Left lung (tissue), 10 donors: ENCODE data around the gene TACC2. TPM values are rescaled to one million over a fixed set of nuclear protein-coding genes. Genes with fewer than 3 reads are reported as not detected.

Source experiments
- ATAC-seq: fragments of 200-7000 bp; cut with Tn5 transposase; one replicate; pipeline ENCODE4 v1.9.1; 2020; ENCODE audit warnings: moderate library complexity
- DNase-seq, 4 donors: peaks; one replicate each; pipeline ENCODE4 v3.0.0-alpha.2; 2013 to 2020
- H3K27ac ChIP-seq, 2 donors: fragments of 200-600 bp; sonication (generic) in 1 of 2; one replicate each; pipeline versions ENCODE4 v1.5.0 to v1.8.0; 2020 to 2021
- H3K27me3 ChIP-seq, 2 donors: fragments of 200-600 bp; sonication (generic) in 1 of 2; one replicate each; pipeline versions ENCODE4 v1.5.0 to v1.8.0; 2020 to 2021
- H3K36me3 ChIP-seq, 2 donors: fragments of 200-600 bp; sonication (generic) in 1 of 2; one replicate each; pipeline versions ENCODE4 v1.5.0 to v1.8.0; 2020 to 2021
- H3K4me1 ChIP-seq, 2 donors: fragments of 200-600 bp; one replicate each; pipeline ENCODE4 v1.8.0; 2021
- H3K4me3 ChIP-seq, 2 donors: fragments of 200-600 bp; sonication (generic) in 1 of 2; one replicate each; pipeline versions ENCODE4 v1.5.0 to v1.8.0; 2020 to 2021; ENCODE audit warnings: mild to moderate bottlenecking in 1 of 2
- H3K9me3 ChIP-seq, 2 donors: fragments of 200-600 bp; sonication (generic) in 1 of 2; one replicate each; pipeline versions ENCODE4 v1.5.0 to v1.8.0; 2020 to 2021
- intact Hi-C, 2 donors: fragments of 100-400 bp; cut with DNase I; formaldehyde crosslinking; loops; one replicate each; pipeline versions ENCODE4 v1.11.2 to v1.14.2; 2022
- polyA plus RNA-seq, 6 donors: library from polyadenylated mRNA; unstranded; fragments of 120-200 nt; gene quantifications; one replicate each; pipeline ENCODE4 v1.2.1, GENCODE V29; 2013; ENCODE audit not compliant: insufficient read length in 6 of 6
- total RNA-seq, 2 donors: library from RNA; stranded (reverse); fragmentation: NEBNext Ultra II Directional; extraction: Animal tissue kit (Norgen Biotek cat#: 25700); gene quantifications; one replicate each; pipeline ENCODE4 v1.2.1, GENCODE V29; 2021
- TF ChIP-seq, protein P1 (sequence below), 2 donors: fragments of 200-600 bp; sonication (generic) in 1 of 2; IDR thresholded peaks; one replicate each; pipeline versions ENCODE4 v1.5.0 to v1.8.0; 2021; ENCODE audit warnings: antibody characterized with exemption in 2 of 2
- donor health status: DM: no; HTN: yes; CAD: no.
- donor health status: DM: no; HTN: no; CAD: no.

TACC2 gene
- total and polyA plus RNA-seq, 8 donors: 21.0 to 193 (median 23.9) TPM

- Histone ChIP-seq H3K36me3 (no peaks in the 10 kb centered on the region), H3K4me1 (no peaks in the 10 kb centered on the region), H3K9me3 (no peaks in the 10 kb centered on the region), H3K27me3 (no peaks in the 10 kb centered on the region), H3K27ac (peak overlapping the region; percentile 40 to 78), H3K4me3 (no peak overlapping the region)
- ATAC-seq (peak; percentile 69), DNase-seq (peak in 3 of 4 donors; percentile 15 to 60 (median 47))
- TF ChIP-seq, protein P1, sequence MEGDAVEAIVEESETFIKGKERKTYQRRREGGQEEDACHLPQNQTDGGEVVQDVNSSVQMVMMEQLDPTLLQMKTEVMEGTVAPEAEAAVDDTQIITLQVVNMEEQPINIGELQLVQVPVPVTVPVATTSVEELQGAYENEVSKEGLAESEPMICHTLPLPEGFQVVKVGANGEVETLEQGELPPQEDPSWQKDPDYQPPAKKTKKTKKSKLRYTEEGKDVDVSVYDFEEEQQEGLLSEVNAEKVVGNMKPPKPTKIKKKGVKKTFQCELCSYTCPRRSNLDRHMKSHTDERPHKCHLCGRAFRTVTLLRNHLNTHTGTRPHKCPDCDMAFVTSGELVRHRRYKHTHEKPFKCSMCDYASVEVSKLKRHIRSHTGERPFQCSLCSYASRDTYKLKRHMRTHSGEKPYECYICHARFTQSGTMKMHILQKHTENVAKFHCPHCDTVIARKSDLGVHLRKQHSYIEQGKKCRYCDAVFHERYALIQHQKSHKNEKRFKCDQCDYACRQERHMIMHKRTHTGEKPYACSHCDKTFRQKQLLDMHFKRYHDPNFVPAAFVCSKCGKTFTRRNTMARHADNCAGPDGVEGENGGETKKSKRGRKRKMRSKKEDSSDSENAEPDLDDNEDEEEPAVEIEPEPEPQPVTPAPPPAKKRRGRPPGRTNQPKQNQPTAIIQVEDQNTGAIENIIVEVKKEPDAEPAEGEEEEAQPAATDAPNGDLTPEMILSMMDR (IDR thresholded peaks at IDR 0.05): no peak
- intact Hi-C loops: no loop called here
Observed at GRCh38 chr10:121994429-121994941, 5.5 kb downstream of the TACC2 start.

DNA sequence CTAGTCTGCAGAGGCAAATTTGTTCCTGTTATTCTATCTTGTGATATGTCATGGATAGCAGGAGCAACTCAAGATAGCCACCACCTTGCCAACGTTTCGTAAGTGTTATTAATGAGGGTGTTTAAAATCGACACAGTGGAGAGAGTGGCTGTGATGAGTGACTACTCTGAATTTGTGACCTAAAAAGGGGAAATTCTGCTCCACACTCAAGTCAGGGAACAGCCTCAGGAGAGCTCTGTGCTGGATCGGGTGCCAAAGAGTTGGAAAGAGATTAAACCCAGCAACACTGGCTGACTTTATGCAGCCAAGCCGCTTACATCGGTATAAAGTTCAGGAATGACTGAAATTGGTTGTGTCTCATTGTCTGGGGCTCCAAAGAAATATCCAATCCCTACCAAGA is 9.5 kb downstream of the TACC2 start:
- Histone ChIP-seq H3K4me1 (no peaks in the 10 kb centered on the region), H3K27me3 (no peaks in the 10 kb centered on the region), H3K36me3 (no peaks in the 10 kb centered on the region), H3K9me3 (peaks cover 0 to 25% of the 10 kb centered on the region in 2 donors), H3K27ac (no peak overlapping the region), H3K4me3 (no peak overlapping the region)
- ATAC-seq (no peak), DNase-seq (no peak)
- TF ChIP-seq, protein P1 (IDR thresholded peaks at IDR 0.05): no peak
- intact Hi-C loops: no loop called here

DNA sequence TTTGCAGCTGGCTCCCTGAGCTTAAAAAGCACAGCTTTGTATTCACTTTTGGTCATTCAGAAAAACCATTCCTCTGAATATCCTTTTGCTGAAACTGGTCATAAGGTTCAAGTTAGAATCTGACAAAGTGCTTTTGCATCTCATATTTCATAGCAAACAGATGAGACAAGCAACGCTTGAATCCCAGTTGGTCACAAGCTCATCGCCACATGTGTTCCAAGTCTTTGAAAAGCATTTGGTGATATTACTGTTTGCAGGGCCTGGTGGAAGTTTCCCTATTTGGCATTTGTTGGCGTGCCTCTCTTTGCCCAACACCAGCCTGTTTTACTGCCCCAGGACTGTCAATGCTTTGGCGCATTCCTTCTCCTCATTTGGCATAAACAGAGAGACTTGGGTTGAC is 10.3 kb downstream of the TACC2 start:
- H3K4me3 ChIP-seq: no peak overlapping the region
- DNase-seq: no peak

DNA sequence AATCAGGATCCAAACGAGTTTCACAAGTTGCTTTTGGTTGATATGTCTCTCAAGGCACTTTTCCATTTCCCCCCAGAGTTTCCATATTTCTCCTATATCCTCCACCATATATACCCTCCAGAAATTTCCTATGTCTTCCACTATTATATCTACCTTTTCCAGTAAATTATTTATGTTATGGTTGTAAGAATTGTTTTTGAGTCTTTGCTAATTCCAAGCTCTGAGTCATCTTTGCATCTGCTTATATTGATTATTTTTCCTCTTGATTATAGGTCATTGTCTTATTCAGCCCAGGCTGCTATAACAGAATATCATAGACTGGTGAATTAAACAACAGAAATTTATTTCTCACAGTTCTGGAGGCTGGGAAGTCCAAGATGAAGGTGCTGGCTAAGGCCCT is 12.7 kb downstream of the TACC2 start:
- TF ChIP-seq, protein P1 (IDR thresholded peaks at IDR 0.05): no peak
- no peak for ATAC-seq
- Histone ChIP-seq H3K4me3 (no peak overlapping the region), H3K4me1 (no peaks in the 10 kb centered on the region), H3K27ac (no peak overlapping the region), H3K36me3 (no peaks in the 10 kb centered on the region), H3K27me3 (no peaks in the 10 kb centered on the region), H3K9me3 (peaks cover 0 to 25% of the 10 kb centered on the region in 2 donors)
- no peak for DNase-seq
- intact Hi-C loops: no loop called here

More for the DNA sequence above, 10.3 kb downstream of the TACC2 start:
- Histone ChIP-seq H3K27me3 (no peaks in the 10 kb centered on the region), H3K27ac (no peak overlapping the region), H3K9me3 (peaks cover 0 to 25% of the 10 kb centered on the region in 2 donors), H3K4me1 (no peaks in the 10 kb centered on the region), H3K36me3 (no peaks in the 10 kb centered on the region)
- intact Hi-C loops: no loop called here
- TF ChIP-seq, protein P1 (IDR thresholded peaks at IDR 0.05): no peak
- no peak for ATAC-seq

DNA sequence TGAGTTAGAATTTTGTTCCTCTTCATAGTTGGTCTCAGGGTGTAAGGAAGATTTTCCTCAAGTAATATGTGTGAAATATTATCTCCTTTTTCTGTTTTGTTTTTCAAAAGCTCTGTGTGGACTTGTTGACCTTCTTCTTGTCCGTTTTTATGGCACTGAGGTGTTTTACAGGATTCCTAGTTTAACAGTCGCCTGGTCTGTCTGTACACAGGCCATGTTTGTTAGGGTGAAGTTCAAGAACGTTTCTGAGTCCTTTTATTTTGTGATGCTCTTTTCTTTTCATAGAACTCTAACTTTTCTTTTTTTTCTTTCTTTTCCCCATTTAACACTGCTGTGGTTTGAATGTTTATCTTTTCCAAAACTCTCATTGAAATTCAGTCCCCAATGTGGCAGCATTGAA is 18.5 kb downstream of the TACC2 start:
- intact Hi-C loops: no loop called here

More for the DNA sequence above, 18.5 kb downstream of the TACC2 start:
- ATAC-seq (no peak), DNase-seq (no peak)
- H3K4me3 ChIP-seq: no peak overlapping the region
- no peaks in the 10 kb centered on the region for H3K36me3 ChIP-seq
- H3K27ac ChIP-seq: no peak overlapping the region
- H3K9me3 ChIP-seq: peaks cover 0 to 3% of the 10 kb centered on the region in 2 donors
- TF ChIP-seq, protein P1 (IDR thresholded peaks at IDR 0.05): no peak
- H3K4me1 ChIP-seq: no peaks in the 10 kb centered on the region
- no peaks in the 10 kb centered on the region for H3K27me3 ChIP-seq
